ENCODE data around the gene ERG.

DNA sequence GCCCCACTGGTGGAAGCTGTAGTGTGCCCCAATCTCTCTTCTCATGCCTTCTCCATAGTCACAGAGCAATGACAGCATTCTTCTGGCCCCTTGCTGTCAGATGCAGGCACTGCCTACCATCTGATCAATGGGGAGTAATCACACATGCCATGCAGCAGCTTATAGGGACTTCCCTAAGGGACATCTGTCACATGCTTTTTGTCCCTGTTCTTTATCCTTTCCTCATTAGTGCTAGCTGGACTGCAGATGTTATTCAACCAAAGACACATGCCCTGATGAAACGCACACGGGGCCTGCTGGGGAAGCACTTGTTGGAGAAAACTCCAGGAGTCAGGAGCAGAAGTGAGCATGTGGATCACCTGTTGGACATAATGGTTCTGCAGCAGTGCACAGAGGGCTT, 132.8 kb downstream of the ERG start:
- TF ChIP-seq, protein P1, sequence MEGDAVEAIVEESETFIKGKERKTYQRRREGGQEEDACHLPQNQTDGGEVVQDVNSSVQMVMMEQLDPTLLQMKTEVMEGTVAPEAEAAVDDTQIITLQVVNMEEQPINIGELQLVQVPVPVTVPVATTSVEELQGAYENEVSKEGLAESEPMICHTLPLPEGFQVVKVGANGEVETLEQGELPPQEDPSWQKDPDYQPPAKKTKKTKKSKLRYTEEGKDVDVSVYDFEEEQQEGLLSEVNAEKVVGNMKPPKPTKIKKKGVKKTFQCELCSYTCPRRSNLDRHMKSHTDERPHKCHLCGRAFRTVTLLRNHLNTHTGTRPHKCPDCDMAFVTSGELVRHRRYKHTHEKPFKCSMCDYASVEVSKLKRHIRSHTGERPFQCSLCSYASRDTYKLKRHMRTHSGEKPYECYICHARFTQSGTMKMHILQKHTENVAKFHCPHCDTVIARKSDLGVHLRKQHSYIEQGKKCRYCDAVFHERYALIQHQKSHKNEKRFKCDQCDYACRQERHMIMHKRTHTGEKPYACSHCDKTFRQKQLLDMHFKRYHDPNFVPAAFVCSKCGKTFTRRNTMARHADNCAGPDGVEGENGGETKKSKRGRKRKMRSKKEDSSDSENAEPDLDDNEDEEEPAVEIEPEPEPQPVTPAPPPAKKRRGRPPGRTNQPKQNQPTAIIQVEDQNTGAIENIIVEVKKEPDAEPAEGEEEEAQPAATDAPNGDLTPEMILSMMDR (IDR thresholded peaks at IDR 0.05) = no peak
- TF ChIP-seq EZH2 (IDR thresholded peaks at IDR 0.05) = no peak

Data from neural progenitor cell (in vitro differentiated cells).